ENCODE results near the gene LMOD1. TPM values are rescaled to one million over a fixed set of nuclear protein-coding genes. Genes with fewer than 3 reads are reported as not detected.

LMOD1 gene
- total RNA-seq, 1 donor from 2014 or later = 83.6 TPM

DNA sequence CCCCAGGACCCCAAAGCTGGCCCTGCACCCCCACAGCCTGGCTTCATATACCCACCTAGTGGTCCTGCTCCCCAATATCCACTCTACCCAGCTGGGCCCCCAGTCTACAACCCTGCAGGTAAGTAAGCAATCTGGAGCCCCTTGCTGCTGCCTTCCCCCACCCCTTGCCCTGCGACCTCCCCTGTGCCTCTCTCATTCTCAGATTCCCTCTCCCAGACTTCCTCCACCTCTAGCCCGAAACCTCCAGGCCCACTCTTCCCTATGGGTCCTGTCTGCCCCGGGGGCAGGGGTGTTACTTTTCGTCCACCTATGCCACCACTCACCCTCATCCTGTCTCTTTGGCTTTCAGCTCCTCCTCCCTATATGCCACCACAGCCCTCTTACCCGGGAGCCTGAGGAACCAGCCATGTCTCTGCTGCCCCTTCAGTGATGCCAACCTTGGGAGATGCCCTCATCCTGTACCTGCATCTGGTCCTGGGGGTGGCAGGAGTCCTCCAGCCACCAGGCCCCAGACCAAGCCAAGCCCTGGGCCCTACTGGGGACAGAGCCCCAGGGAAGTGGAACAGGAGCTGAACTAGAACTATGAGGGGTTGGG is 54.8 kb downstream of the LMOD1 start:
- Mint-ChIP-seq H3K4me3 (ENCODE audit: unreplicated experiment) (no peak overlapping the region), H3K4me1 (ENCODE audit: low read depth) (peaks cover 54% of the 10 kb centered on the region)

DNA sequence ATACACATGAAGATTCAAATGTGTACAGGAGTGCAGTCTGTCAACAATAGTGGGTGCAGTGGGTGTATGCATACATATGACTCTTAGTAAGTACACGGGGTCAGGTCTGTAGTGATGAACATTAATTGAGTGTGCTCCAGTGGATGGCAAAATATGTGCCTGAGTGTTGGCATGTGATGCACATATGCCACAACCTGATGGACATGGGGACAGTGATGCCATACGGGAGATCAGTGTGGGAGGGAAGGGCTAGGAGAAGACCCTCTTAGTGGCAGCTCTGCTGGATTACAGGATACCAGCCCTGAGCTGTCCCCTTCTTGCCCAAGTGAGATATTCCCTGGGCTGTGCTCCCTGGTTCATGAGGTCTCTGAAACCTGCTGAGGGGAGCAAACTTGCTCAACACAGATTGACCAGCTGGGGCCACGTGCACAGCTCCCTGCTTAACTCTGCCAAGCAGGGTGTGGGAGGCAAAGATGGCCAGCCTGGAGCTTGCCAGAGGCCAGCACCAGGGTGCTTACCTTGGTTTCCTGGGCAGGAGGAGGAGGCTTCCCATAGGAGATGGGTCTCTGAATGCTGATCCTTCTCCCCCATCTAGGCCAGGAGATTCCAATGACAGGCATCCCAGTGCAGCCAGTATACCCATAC is 55.4 kb downstream of the LMOD1 start:
- Mint-ChIP-seq H3K36me3 (ENCODE audit: low read depth) (peaks cover 1% of the 10 kb centered on the region), H3K9me3 (ENCODE audit: low read depth) (no peaks in the 10 kb centered on the region), H3K4me3 (ENCODE audit: unreplicated experiment) (no peak overlapping the region), H3K27ac (ENCODE audit: unreplicated experiment) (no peak overlapping the region), H3K27me3 (ENCODE audit: low read depth) (no peaks in the 10 kb centered on the region), H3K4me1 (ENCODE audit: low read depth) (peaks cover 47% of the 10 kb centered on the region)
- TF ChIP-seq, protein P1, sequence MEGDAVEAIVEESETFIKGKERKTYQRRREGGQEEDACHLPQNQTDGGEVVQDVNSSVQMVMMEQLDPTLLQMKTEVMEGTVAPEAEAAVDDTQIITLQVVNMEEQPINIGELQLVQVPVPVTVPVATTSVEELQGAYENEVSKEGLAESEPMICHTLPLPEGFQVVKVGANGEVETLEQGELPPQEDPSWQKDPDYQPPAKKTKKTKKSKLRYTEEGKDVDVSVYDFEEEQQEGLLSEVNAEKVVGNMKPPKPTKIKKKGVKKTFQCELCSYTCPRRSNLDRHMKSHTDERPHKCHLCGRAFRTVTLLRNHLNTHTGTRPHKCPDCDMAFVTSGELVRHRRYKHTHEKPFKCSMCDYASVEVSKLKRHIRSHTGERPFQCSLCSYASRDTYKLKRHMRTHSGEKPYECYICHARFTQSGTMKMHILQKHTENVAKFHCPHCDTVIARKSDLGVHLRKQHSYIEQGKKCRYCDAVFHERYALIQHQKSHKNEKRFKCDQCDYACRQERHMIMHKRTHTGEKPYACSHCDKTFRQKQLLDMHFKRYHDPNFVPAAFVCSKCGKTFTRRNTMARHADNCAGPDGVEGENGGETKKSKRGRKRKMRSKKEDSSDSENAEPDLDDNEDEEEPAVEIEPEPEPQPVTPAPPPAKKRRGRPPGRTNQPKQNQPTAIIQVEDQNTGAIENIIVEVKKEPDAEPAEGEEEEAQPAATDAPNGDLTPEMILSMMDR (IDR thresholded peaks at IDR 0.05) = no peak
- no peak for DNase-seq (ENCODE audit: low spot score)

More for the DNA sequence above, 54.8 kb downstream of the LMOD1 start:
- no peak for DNase-seq (ENCODE audit: low spot score)
- TF ChIP-seq, protein P1 (IDR thresholded peaks at IDR 0.05) = no peak
- H3K27me3 Mint-ChIP-seq (ENCODE audit: low read depth) = no peaks in the 10 kb centered on the region
- H3K27ac Mint-ChIP-seq (ENCODE audit: unreplicated experiment) = peak overlapping the region; percentile 59
- peaks cover 3% of the 10 kb centered on the region for H3K36me3 Mint-ChIP-seq (ENCODE audit: low read depth)
- no peaks in the 10 kb centered on the region for H3K9me3 Mint-ChIP-seq (ENCODE audit: low read depth)

DNA sequence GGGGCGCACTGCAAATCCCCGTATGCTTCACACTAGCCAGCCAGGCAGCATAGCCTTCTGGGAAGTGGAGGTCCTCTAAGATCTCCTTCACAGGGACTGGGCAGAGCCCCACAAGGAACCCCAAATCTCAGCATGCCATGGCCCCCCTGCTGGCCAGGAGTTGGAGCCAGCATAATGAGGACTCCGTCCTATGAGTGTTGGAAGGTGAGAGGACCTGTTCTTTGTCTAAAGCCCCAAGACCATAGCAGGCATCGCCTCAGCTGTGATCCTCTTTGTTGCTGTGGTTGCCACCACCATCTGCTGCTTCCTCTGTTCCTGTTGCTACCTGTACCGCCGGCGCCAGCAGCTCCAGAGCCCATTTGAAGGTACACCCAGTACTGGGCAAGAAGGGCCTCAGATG is 56.1 kb downstream of the LMOD1 start:
- Mint-ChIP-seq H3K36me3 (ENCODE audit: low read depth) (no peaks in the 10 kb centered on the region), H3K4me3 (ENCODE audit: unreplicated experiment) (no peak overlapping the region), H3K27me3 (ENCODE audit: low read depth) (no peaks in the 10 kb centered on the region), H3K27ac (ENCODE audit: unreplicated experiment) (peak overlapping the region; percentile 38), H3K9me3 (ENCODE audit: low read depth) (no peaks in the 10 kb centered on the region), H3K4me1 (ENCODE audit: low read depth) (peaks cover 52% of the 10 kb centered on the region)
- no peak for DNase-seq (ENCODE audit: low spot score)
- TF ChIP-seq, protein P1 (IDR thresholded peaks at IDR 0.05) = no peak

DNA sequence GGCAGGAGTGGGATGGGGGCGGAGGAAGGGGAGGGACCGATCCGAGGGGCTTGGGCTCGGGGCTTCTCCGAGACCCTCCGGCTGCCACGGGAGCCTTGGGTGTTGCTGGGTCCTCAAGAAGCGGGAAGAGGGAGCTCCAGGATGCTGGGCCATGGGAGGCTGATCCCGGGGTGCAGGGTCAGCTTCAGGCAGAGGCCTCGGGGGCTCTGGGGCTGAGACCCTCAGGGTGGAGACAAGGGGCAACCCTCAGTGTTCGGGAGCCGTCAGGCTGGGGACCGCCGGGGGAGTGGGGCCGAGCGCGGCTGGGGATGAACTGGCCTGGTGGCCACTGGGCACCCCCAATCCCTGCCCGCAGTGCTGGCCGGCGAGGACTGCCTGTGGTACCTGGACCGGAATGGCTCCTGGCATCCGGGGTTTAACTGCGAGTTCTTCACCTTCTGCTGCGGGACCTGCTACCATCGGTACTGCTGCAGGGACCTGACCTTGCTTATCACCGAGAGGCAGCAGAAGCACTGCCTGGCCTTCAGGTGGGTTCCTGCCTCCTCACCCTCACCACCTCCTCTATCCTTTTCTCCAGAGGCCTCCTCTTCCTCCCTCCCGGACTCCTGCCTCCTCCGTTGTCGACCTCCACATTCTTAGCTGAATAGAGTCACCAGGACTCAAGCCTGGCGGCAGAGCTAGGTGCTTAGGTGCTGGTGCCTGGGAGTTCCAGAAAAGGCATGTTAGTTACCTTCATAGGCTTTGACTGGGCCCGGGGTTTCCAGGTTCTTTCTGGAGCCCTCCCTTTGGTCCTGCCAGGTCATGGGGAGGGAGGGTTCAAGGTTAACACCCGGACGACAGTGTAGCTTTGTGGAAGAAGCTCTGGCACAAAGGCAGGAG is 57.0 kb downstream of the LMOD1 start:
- no peaks in the 10 kb centered on the region for H3K36me3 Mint-ChIP-seq (ENCODE audit: low read depth)
- peak overlapping the region; percentile 73 for H3K4me3 Mint-ChIP-seq (ENCODE audit: unreplicated experiment)
- H3K27ac Mint-ChIP-seq (ENCODE audit: unreplicated experiment) = peak overlapping the region; percentile 53
- H3K27me3 Mint-ChIP-seq (ENCODE audit: low read depth) = no peaks in the 10 kb centered on the region
- H3K4me1 Mint-ChIP-seq (ENCODE audit: low read depth) = peaks cover 55% of the 10 kb centered on the region
- TF ChIP-seq, protein P1 (IDR thresholded peaks at IDR 0.05) = no peak
- no peak for DNase-seq (ENCODE audit: low spot score)
- H3K9me3 Mint-ChIP-seq (ENCODE audit: low read depth) = no peaks in the 10 kb centered on the region
